ENCODE data around the gene PODNL1.

Gene PODNL1

DNA sequence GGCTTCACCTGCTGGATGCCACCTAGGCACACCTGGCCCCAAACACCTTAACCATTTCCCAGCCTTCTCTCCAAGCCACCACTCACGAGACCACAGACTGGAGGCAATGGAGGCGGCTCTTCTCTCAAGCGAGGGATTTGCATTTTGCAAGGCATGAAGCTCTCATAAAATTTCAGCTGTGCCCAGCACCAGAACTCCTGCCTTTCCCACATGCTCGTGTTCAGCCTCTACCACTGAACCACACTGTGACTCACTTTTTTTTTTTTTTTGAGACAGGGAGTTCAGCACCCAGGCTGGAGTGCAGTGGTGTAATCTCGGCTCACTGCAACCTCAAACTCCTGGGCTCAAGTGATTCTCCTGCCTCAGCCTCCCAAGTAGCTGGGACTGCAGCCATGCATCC lies 50.7 kb downstream of the PODNL1 start:
- no peak for DNase-seq

DNA sequence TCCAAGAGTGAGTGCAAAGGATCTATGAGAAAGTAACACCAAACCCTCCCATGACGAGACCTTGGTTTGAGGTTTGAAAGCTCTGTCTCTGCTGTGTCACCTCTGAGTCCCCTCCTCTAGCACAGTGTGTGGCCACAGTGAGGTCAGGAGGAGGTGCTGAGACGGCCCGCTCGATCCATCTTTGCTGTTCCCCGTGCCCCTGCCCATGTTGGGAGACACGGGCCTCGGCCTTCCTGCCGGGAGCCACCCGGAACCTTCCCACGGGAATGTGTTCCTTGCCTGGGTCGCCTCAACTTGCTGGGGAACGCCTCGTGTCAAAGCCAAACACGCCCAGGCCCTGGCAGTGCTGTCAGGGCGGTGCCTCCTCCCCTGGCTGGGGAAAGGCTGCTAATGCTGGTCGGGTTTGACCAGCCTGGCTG lies 51.2 kb downstream of the PODNL1 start:
- DNase-seq: peak; percentile 44 to 59

DNA sequence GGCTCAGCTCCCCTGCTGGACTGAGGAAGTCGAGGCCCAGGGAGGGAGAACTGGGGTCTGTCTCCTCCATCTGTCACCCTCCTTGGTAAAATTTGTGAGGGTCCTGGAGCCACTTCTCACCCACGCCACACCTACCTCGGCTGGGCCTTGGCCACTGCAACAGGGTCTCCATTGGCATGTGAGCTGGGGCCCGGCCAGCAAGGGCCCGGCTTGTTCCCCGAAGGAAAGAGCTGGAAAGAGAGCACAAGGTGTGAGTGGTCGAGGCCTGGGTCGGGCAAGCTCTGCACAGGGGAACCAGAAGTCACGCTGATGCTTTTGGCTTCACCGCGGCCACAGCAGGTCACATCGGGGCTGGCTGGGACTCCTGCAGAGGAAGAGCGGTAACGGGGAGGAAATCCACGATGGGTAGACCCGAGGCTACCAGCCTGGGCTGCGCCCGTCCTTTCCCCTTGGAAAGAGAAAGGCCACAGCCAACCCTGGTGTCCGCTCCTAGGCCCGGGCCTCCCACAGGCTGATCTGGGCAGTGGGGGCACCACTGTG lies 52.3 kb downstream of the PODNL1 start:
- no peak for DNase-seq

DNA sequence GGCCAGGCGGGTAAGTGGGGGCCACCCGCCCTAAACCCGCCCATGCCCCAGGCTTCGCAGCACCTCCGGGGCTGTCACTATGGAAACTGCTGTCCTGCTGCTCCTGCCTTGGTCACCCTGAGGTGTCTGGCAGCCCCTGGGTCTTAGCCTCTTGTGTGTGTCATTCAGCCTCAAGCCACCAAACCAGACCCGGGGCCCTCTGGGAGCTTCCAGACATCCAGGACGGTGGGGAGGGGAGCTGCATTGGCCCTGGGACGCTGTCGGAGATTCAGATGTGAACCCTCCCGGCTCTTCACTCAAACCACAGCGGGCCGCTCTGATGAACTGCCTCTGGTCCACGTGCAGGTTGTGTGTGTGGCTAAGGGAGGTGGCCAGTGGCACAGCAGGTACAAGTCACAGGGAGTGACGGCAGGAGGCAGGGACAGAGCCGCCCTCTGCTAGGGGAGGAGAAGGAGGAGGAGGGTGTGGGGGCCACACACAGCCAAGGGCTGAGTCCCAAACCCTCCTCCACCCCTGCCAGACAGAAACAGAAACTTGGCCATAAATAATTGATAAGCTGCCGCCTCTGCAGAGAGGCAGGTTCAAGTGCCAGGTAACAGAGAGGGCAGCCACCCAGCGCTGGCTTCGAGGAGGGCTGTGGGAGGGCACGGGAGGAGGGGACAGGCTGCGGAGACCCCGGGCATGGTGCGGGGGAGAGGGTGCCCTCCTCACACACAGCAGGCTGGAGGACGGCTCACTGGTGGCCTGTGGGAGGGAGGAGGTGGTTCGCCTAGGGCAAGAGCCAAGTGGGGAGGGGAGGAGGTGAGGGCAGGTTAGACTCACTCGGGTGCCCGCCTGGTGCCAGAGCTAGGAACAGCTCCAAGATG lies 53.3 kb downstream of the PODNL1 start:
- no peak for DNase-seq

DNA sequence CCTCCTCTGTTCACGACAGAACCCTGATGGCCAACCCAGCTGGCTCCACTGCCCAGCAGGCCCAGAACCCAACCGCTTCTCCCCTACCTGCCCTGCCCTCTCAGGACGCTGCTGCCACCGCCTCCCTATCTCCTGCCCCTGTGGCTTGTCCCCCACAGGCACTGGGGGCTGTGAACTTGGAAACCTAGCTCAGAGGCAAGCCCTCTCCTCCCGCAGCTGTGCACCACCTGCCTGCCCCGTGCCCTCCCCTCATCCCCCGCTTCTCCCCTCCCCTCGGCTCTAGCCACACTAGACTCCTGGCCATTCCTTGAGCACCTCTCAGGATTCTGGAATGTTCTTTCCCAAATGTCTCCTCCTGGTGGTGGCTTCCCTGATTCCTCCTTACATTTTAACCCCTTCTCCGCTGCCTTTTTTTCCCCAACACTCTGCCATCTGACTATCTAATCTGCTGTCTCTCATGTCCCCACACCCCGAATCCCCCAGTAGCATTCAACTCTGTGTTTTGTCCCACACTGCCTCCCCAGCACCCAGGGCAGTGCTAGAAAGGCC lies 54.6 kb downstream of the PODNL1 start:
- no peak for DNase-seq

DNA sequence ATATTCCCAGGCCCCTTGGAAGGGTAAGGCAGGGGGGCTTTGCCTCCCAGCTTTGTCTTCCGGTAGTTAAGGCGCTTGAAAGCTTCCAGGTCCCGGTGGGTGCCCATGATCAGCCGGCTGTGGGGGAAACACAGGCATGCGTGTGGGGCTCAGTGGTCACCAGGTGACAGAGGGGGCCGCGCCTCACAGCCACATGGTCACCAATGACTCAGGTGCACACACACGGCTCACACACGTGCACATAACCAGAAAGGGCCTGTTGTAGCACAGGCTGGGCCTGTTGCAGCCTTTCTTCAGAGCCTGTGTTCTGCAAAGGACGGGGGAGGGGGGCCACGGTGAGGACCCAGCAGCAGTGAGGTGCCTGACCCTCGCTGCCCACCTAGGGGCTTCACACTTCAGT lies 55.4 kb downstream of the PODNL1 start:
- no peak for DNase-seq

DNA sequence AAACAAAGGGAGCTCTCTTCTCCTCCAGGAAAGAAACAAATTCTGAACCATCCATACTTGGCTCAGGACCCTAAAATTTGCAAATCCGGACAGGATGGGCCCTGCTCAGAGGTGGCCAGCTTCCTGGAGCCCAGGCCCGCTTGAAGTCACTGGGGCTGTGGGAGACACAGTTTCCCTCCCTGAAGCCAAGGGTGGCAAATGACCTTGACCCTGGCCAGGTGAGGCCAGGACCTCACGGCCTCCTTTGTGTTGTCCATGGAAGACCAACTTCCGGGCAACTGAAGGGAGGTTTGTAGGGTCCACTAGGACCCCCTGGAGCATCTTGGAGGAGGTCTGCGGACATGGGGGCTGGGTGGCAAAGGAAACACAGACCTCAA lies 55.8 kb downstream of the PODNL1 start:
- DNase-seq: no peak

DNA sequence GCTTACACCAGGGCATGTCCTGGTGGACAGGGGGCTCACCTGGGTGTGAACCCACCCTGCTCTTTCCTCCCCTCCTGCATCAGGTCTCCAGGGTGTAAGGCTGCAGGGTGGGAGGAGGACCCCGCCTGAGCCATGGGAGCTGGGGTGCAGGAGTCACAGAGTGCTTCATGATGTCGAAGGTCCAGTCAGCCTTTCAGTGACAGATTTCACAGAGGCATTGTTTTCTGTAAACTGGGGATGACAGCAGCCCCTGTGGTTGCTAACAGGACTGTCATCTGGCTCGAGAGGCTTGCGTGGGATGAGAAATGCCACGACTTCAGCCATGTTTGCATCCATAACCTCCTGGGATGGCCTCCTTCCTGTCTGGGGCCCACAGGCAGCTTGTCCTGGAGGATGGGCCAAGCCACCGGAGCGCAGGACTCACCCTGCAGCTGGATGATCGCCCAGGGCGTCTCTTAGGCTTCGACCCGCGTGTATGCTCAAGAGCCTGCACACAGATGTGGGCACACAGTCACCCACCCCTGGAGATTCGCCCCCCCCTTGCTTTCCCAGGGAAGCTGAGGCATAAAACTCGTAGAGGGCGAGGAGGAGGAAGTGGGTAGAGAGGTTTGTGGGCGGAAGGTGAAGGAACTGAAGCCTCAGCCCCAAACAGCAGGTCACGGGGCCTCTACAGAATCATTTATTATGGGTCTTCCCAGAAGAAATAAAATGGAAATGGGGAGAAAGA lies 56.4 kb downstream of the PODNL1 start:
- peak in 1 of 2 donors; percentile 50 for DNase-seq

DNA sequence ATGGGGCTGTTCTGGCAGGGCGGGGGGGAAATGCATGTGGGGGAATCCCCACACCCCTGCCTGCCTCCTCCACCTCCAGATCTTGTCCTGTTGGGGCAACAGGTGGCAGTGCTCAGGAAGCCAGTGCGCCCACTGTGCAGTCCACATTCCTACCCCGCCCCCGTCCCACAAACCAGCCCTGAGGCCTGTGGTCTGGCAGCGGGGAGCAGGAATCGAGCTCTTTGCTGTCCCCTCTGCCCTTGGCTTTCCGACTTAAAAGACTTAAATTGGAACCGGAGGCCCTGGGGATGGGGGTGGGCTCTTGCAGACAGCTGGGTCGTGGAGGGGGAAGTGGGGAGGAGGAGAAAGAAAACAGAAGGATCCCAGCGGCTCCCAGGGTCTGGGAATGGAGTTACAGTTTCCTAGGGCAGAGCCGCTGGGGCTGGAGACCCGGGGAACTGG lies 56.9 kb downstream of the PODNL1 start:
- DNase-seq: peak; percentile 25 to 31

Data from CD4-positive, alpha-beta T cell treated with Interleukin-1 beta for 1 hour (primary cell).